Hypothalamus (tissue), 51 donors: Measurements from ENCODE around the gene CFHR2.

Source experiments
- DNase-seq, 51 donors: peaks; one replicate each; lab custom pipeline; 2025; lab: John Stamatoyannopoulos, UW

Gene CFHR2

GRCh38 chr1:196997423-196997822 is 53.9 kb downstream of the CFHR2 start:
- no peak for DNase-seq

- DNase-seq: no peak
Observed at GRCh38 chr1:197001828-197002227, 58.3 kb downstream of the CFHR2 start.

- no peak for DNase-seq
Observed at GRCh38 chr1:197003132-197003531, 59.6 kb downstream of the CFHR2 start.

DNA sequence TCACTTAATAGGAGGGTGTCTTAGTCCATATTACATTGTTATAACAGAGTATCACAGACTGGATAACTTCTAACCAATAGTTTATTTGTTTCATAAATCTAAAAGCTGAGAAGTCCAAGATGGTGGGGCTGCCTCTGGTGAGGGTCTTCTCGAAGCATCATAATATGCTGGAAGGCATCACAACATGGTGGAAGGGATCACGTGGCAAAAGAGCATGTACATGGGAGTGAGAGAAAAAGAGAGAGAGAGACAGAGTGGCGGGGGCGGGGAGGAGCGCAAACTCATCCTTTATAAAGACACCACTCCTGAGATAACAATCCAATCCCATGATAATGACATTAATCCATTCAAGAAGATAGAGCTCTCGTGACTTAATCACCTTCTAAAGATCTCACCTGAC is 65.3 kb downstream of the CFHR2 start:
- no peak for DNase-seq
